Stimulated activated CD8-positive, alpha-beta memory T cell treated with anti-CD3 and anti-CD28 coated beads, Interleukin-7, amount 100 ng/mL, for 24 hours (primary cell): Measurements from ENCODE around the gene LRRC26.

Source experiments
- DNase-seq: peaks from one replicate; pipeline ENCODE4 v3.0.0-alpha.2; 2020; ENCODE audit warnings: low read depth

LRRC26 gene, protein sequence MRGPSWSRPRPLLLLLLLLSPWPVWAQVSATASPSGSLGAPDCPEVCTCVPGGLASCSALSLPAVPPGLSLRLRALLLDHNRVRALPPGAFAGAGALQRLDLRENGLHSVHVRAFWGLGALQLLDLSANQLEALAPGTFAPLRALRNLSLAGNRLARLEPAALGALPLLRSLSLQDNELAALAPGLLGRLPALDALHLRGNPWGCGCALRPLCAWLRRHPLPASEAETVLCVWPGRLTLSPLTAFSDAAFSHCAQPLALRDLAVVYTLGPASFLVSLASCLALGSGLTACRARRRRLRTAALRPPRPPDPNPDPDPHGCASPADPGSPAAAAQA

GRCh38 chr9:137169896-137170358, at the start of gene LRRC26:
TSS of gene LRRC26 (minus strand) at chr9:137170051. CDS start at chr9:137169943, 108 bp downstream.
- DNase-seq = no peak

DNA sequence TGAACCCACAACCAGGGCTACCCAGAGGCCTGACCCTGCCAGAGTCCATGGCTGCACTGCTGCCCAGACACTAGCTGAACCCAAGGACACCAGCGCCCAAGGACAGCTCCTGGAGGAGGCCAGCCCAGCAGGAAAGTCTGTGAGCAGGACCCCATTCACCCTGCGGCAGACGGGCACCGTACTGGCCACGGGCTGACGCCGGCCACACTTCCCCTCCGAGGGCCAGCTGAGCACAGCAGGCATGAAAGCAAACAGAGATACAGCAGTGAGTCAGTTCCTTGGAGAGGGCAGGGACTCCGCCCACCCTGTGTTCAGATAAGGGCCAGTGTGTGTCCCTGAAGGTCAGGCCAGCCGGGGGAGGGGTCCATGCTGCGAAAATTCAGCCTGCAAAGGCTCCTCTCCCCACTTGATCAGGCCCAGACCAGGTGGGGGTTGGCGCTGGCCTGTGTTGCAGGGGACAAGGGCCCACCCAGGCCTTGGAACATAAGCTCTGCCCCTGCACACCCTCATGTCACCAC, 49.0 kb upstream of the LRRC26 start:
- DNase-seq = no peak

DNA sequence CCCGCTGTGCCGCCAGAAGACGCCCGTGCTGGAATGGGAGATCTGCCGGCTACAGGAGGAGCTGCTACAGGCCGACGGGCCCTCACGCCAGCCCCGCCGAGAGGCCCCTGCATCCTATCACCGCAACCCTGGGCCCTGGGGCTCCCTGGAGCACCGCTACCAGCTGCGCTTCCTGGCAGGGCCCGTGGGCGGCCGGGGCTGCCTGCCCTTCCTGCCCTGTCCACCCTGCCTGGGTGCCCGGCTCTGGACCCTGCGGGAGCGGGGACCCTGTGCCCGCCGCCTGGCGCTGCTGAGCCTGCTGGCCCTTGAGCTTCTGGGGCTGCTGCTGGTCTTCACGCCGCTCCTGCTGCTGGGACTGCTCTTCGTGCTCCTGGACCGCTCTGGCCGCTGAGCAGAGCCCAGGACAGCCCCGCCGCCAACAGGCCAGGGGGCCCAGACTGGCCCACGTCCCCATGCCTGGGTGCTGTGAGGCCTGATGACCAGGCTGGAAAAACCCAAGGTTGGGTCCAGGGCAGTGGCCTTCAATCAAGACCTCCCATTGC, 48.4 kb upstream of the LRRC26 start:
- no peak for DNase-seq

DNA sequence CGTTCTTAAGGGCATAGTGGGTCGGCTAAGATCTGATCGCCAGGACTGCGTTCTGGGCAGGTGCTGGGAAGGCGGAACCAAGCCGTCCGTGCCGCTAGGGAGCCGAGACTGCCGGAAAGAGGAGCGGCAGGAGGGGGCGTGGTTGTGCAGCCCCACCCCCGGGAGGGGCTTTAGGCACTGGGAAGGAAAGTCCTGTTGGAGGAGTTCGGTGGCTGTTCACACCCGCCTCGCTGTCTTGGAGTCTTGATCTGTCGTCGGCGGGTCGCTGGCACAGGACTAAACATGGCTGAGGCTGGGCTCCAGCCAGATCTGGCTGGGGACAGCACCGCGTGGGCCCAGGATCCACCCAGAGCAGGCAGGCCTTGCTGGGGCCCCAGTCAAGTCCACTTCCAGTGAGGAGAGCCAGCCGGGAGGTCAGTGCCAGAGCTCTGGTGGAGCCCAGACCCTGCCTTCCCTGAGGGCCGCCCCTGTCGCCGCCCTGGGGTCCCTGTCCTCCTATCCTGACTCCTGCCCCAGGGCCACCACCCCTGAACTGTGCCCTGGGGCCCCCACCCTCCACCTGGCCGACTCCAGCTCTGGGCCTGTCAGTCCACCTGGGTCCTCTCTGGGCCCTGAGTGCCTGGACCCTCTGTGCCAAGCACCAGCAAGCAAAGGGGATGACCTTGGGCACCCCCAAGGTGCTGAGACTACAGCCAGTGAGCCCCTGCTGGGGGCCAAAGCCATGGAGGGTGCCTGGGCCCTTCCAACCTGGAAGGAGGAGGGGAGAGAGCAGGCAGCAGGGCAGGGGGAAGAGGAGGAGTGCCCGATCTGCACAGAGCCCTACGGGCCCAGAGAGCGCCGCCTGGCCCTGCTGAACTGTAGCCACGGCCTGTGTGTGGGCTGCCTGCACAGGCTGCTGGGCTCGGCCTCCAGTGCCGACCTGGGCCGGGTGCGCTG, 47.7 kb upstream of the LRRC26 start:
- no peak for DNase-seq

GRCh38 chr9:137216188-137216965, 46.5 kb upstream of the LRRC26 start:
- DNase-seq = no peak

- DNase-seq = no peak
Observed at GRCh38 chr9:137215196-137215986, 45.5 kb upstream of the LRRC26 start.

GRCh38 chr9:137214620-137215019, 44.8 kb upstream of the LRRC26 start:
- DNase-seq = no peak

DNA sequence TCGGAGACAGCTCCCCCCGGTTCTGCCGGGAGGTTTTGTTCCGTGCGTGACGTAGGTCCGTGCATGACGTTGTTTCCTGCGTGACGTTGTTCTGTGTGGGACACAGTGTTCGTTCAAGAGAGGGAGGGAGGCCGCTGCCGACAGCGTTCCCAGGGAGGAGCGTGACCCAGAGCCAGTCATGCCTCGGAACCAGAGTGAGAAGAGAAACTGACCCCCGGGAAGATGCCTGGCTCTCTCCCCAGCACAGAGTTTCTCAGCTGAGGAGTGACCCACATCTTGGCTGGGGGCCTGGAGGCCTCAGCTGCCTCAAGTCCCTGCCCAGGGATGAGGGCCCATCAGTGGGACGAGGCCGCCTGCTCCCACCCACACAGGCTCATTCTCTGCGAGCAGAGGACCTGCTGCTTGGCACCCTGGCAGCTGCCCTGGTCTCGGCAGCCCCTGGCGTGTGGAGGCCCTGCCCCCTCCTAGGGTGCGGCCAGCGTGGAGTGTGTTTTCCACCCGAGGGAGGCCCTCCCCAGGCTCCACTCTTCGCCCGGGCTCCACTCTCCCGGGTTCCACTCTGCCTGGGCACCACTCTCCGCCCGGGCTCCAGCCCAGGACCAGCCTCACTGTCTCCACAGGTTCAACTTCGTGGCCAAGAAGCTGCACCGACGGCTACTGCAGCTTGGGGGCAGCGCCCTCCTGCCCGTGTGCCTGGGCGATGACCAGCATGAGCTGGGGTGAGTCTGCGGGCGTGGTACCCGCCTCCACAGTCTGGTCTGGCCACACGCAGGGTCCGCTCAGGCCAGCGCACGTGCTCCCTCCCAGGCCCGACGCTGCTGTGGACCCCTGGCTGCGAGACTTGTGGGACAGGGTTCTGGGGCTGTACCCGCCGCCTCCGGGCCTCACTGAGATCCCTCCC, 43.6 kb upstream of the LRRC26 start:
- DNase-seq = no peak

DNA sequence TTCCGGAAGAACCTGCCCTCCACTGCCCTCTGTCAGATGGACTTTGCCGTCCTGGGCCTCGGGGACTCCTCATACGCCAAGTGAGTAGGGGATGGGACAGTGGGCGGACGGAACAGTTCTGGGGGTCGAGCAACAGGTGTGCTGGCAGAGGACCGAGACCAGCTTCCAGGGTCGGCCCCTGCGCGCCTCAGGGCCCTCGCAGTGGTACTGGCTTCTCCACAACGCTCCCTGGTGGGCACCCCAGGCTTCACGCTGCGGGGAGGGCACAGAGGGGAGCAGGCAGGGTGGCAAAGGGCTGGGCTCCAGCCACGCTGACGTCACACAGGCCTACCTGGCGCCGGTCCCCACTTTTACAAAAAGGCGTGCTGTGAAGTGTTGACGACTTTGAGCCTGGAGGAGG, 42.7 kb upstream of the LRRC26 start:
- DNase-seq = no peak

DNA sequence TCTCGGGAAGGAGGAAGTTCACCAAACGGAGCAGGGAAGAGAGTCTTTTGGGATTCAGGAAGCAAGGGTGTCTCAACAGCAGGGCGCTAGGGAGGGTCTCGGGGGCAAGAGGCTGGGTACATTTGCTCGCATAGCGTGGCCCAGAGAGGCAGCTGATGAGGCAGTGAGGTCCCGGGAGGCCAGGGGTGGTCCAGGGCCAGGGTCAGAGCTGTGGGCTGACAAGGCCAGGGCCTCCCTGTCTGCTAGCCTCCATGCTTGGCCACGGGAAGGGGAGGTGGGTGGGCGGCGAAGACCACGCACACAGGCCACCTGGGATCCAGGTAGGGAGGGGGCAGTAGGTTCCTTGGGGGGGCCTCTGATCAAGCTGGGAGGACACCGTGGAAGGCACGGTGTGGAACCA, 41.7 kb upstream of the LRRC26 start:
- DNase-seq = no peak

GRCh38 chr9:137206602-137207001, 36.8 kb upstream of the LRRC26 start:
- DNase-seq = no peak

DNA sequence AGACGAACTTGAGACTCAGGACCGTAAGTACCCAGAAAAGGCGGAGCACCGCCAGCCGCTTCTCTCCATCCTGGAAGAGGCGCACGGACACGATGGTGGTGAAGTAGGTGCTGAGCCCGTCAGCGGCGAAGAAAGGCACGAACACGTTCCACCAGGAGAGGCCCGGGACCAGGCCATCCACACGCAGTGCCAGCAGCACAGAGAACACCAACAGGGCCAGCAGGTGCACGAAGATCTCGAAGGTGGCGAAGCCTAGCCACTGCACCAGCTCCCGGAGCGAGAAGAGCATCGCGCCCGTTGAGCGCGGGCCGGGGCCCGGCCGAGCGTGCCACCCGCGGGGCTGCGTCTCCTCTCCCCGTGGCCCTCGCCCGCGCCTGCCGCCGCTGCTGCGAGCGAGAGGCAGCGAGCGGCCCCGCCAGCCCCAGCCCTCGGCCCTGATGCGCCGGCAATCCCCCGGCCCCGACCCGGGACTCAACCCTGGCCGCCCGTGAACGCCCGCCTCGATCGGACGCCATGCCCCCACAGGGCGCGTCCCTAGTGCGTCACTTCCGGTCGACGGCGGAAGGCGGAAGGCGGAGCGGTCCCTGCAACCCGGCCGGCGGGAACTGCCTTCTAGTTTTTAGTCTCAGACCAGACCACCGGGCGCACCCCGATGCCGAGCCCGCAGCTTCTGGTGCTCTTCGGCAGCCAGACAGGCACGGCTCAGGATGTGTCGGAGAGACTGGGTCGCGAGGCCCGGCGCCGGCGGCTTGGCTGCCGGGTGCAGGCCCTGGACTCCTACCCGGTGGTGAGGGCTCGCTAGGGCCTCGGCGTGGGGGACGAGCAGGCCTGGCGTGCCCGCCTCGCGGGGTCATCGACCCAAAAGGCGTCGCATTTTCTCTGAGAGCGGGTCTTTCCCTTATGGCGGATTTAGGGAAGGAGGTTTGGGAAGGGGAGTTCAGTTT, 35.5 kb upstream of the LRRC26 start, which contains the start of the genes NDOR1 and TMEM203:
Gene NDOR1, plus strand, starts transcription at position 575 of the 944 bp plus-strand sequence. Its CDS starts 78 bp downstream, at position 653.
Gene TMEM203, minus strand, starts transcription at position 523 of the 944 bp plus-strand sequence. Its CDS starts 234 bp downstream, at position 289.
- DNase-seq = peak; percentile 95

- no peak for DNase-seq
Observed at GRCh38 chr9:137204731-137205125, 34.9 kb upstream of the LRRC26 start.

DNA sequence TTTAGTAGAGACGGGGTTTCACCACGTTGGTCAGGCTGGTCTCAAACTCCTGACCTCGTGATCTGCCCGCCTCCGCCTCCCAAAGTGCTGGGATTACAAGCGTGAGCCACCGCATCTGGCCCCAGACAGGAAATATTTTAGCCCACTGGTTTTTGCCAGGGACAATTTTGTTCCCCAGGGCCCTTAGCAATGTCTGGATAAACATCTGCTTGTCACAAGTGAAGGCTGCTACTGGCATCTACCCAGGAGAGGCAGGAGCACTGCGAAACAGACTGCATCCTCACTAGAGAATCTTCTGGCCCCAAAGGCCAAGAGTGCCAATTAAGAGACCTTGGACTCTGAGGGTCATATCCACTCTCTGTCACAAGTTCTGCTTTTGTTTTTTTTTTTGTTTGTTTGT, 33.1 kb upstream of the LRRC26 start:
- no peak for DNase-seq

GRCh38 chr9:137201205-137201868, 31.5 kb upstream of the LRRC26 start:
- no peak for DNase-seq

- DNase-seq = peak; percentile 97
Observed at GRCh38 chr9:137200311-137201204, 30.7 kb upstream of the LRRC26 start, which contains the start of gene TPRN. TSS of gene TPRN (minus strand) at chr9:137200741. CDS start at chr9:137200711, 30 bp downstream.
